ENCODE data around the gene HTR2A. TPM values are rescaled to one million over a fixed set of nuclear protein-coding genes. Genes with fewer than 3 reads are reported as not detected.
"Not testable (repeated sequence)": the region's sequence is repeated elsewhere in the genome, so short reads cannot be mapped to it uniquely, and the experiment has no call there.

HTR2A gene
- total RNA-seq, 1 experiment from 2014 or later, result not detected

GRCh38 chr13:46812301-46812797, 84.5 kb downstream of the HTR2A start:
- TF ChIP-seq CTCF (IDR thresholded peaks at IDR 0.05; ENCODE audit: insufficient read depth in 1 of 2, low read depth in 1 of 2, low read length in 1 of 2, severe bottlenecking in 1 of 2, unreplicated experiment in 1 of 2), result no peak
- BruUV-seq (replicated peaks), result no TSS peak
- no peaks in the 10 kb centered on the region for H3K27me3 ChIP-seq (replicated peaks; ENCODE audit: control insufficient read depth, insufficient read depth, low read length)
- H3K36me3 ChIP-seq (ENCODE audit: control insufficient read depth, insufficient read depth, low read length), result no peaks in the 10 kb centered on the region
- no peaks in the 10 kb centered on the region for H3K4me1 Mint-ChIP-seq (ENCODE audit: low read depth, unreplicated experiment)
- intact Hi-C loops (cut with micrococcal nuclease; ENCODE audit: unreplicated experiment), result no loop called here
- H3K27ac Mint-ChIP-seq (ENCODE audit: unreplicated experiment), result no peak overlapping the region
- peaks cover 19% of the 10 kb centered on the region for H3K9me3 Mint-ChIP-seq (ENCODE audit: unreplicated experiment)
- peaks cover 12% of the 10 kb centered on the region for H3K27me3 Mint-ChIP-seq (ENCODE audit: insufficient read depth, unreplicated experiment)
- ChIA-PET POLR2A (no interaction called here), CTCF (no interaction called here)
- no peaks in the 10 kb centered on the region for H3K4me1 ChIP-seq
- no peak overlapping the region for H3K4me3 ChIP-seq (ENCODE audit: low read depth, low read length)
- H3K9me3 ChIP-seq, result peaks cover 11% of the 10 kb centered on the region
- no peak for DNase-seq
- H3K4me3 Mint-ChIP-seq (ENCODE audit: unreplicated experiment), result no peak overlapping the region
- H3K36me3 Mint-ChIP-seq (ENCODE audit: insufficient read depth, unreplicated experiment), result no peaks in the 10 kb centered on the region

GRCh38 chr13:46810440-46810839, 86.4 kb downstream of the HTR2A start:
- H3K27me3 Mint-ChIP-seq (ENCODE audit: insufficient read depth, unreplicated experiment), result peaks cover 15% of the 10 kb centered on the region
- peaks cover 19% of the 10 kb centered on the region for H3K9me3 Mint-ChIP-seq (ENCODE audit: unreplicated experiment)
- no peak for DNase-seq
- no peak for TF ChIP-seq CTCF (IDR thresholded peaks at IDR 0.05; ENCODE audit: insufficient read depth in 1 of 2, low read depth in 1 of 2, low read length in 1 of 2, severe bottlenecking in 1 of 2, unreplicated experiment in 1 of 2)
- ChIA-PET CTCF (no interaction called here), POLR2A (no interaction called here)
- no TSS peak for BruUV-seq (replicated peaks)
- H3K4me1 Mint-ChIP-seq (ENCODE audit: low read depth, unreplicated experiment), result no peaks in the 10 kb centered on the region
- Histone ChIP-seq H3K9me3 (peaks cover 11% of the 10 kb centered on the region), H3K36me3 (ENCODE audit: control insufficient read depth, insufficient read depth, low read length) (no peaks in the 10 kb centered on the region), H3K4me3 (ENCODE audit: low read depth, low read length) (no peak overlapping the region), H3K4me1 (no peaks in the 10 kb centered on the region), H3K27me3 (replicated peaks; ENCODE audit: control insufficient read depth, insufficient read depth, low read length) (no peaks in the 10 kb centered on the region)
- H3K36me3 Mint-ChIP-seq (ENCODE audit: insufficient read depth, unreplicated experiment), result no peaks in the 10 kb centered on the region
- H3K4me3 Mint-ChIP-seq (ENCODE audit: unreplicated experiment), result no peak overlapping the region
- H3K27ac Mint-ChIP-seq (ENCODE audit: unreplicated experiment), result no peak overlapping the region
- intact Hi-C loops (cut with micrococcal nuclease; ENCODE audit: unreplicated experiment), result no loop called here

- H3K9me3 ChIP-seq; H3K27me3 ChIP-seq (replicated peaks; ENCODE audit: control insufficient read depth, insufficient read depth, low read length); H3K4me3 Mint-ChIP-seq (ENCODE audit: unreplicated experiment); H3K9me3 Mint-ChIP-seq (ENCODE audit: unreplicated experiment); DNase-seq; CTCF ChIA-PET; H3K4me1 Mint-ChIP-seq (ENCODE audit: low read depth, unreplicated experiment); POLR2A ChIA-PET; H3K4me1 ChIP-seq; H3K36me3 Mint-ChIP-seq (ENCODE audit: insufficient read depth, unreplicated experiment); H3K27ac Mint-ChIP-seq (ENCODE audit: unreplicated experiment); H3K4me3 ChIP-seq (ENCODE audit: low read depth, low read length); intact Hi-C loops (cut with micrococcal nuclease; ENCODE audit: unreplicated experiment); BruUV-seq (replicated peaks); H3K36me3 ChIP-seq (ENCODE audit: control insufficient read depth, insufficient read depth, low read length): not testable (repeated sequence)
- peaks cover 11% of the 10 kb centered on the region for H3K27me3 Mint-ChIP-seq (ENCODE audit: insufficient read depth, unreplicated experiment)
These were observed 91.9 kb downstream of the HTR2A start for GRCh38 chr13:46804921-46805320.

- Histone ChIP-seq H3K4me3 (ENCODE audit: low read depth, low read length) (no peak overlapping the region), H3K27me3 (replicated peaks; ENCODE audit: control insufficient read depth, insufficient read depth, low read length) (no peaks in the 10 kb centered on the region), H3K9me3 (no peaks in the 10 kb centered on the region), H3K36me3 (ENCODE audit: control insufficient read depth, insufficient read depth, low read length) (no peaks in the 10 kb centered on the region), H3K4me1 (no peaks in the 10 kb centered on the region)
- Mint-ChIP-seq H3K27ac (ENCODE audit: unreplicated experiment) (no peak overlapping the region), H3K4me1 (ENCODE audit: low read depth, unreplicated experiment) (no peaks in the 10 kb centered on the region), H3K27me3 (ENCODE audit: insufficient read depth, unreplicated experiment) (peaks cover 9% of the 10 kb centered on the region), H3K36me3 (ENCODE audit: insufficient read depth, unreplicated experiment) (no peaks in the 10 kb centered on the region), H3K4me3 (ENCODE audit: unreplicated experiment) (no peak overlapping the region), H3K9me3 (ENCODE audit: unreplicated experiment) (no peaks in the 10 kb centered on the region)
- DNase-seq, result no peak
- intact Hi-C loops (cut with micrococcal nuclease; ENCODE audit: unreplicated experiment), result no loop called here
- CTCF ChIA-PET, result no interaction called here
- POLR2A ChIA-PET, result no interaction called here
- no TSS peak for BruUV-seq (replicated peaks)
- no peak for TF ChIP-seq CTCF (IDR thresholded peaks at IDR 0.05; ENCODE audit: insufficient read depth in 1 of 2, low read depth in 1 of 2, low read length in 1 of 2, severe bottlenecking in 1 of 2, unreplicated experiment in 1 of 2)
These were observed 92.5 kb downstream of the HTR2A start for GRCh38 chr13:46804391-46804815.

Data from Caco-2 (cell line).